Ovary (tissue), 10 donors: ENCODE measurements around the gene HAGH. TPM values are rescaled to one million over a fixed set of nuclear protein-coding genes. Genes with fewer than 3 reads are reported as not detected.
"Not testable (repeated sequence)": the region's sequence is repeated elsewhere in the genome, so short reads cannot be mapped to it uniquely, and the experiment has no call there.

ENCODE experiments used
- DNase-seq, 5 donors: peaks; one replicate each; pipeline ENCODE4 v3.0.0-alpha.2; 2019 to 2020
- H3K27ac ChIP-seq, 2 donors: fragments of 200-600 bp; one replicate each; pipeline versions ENCODE4 v1.5.1 to v1.8.0; 2019 to 2022
- H3K27me3 ChIP-seq: fragments of 200-600 bp; one replicate; pipeline ENCODE4 v1.8.0; 2022
- H3K36me3 ChIP-seq: fragments of 200-600 bp; sonication (generic); one replicate; pipeline ENCODE4 v1.5.1; 2019
- H3K4me1 ChIP-seq: one replicate; pipeline ENCODE4 v1.8.1; 2013; ENCODE audit warnings: mild to moderate bottlenecking, moderate library complexity; ENCODE audit not compliant: insufficient read depth
- H3K4me3 ChIP-seq: fragments of 200-600 bp; sonication (generic); one replicate; pipeline ENCODE4 v1.5.1; 2017
- H3K9me3 ChIP-seq, 2 donors: fragments of 200-600 bp in 1 of 2; sonication (generic) in 1 of 2; one replicate each; pipeline versions ENCODE4 v1.5.1 to v1.8.1; 2013 to 2019; ENCODE audit warnings: mild to moderate bottlenecking in 1 of 2, moderate library complexity in 1 of 2
- CTCF ChIP-seq, 3 donors: fragments of 450-650 bp in 2 of 3; fragments of 200-600 bp in 1 of 3; IDR thresholded peaks; one replicate each; pipeline versions ENCODE4 v1.5.1 to v1.8.0; 2016 to 2022; ENCODE audit warnings: antibody characterized with exemption in 3 of 3, mild to moderate bottlenecking in 1 of 3
- EP300 ChIP-seq: sonication (generic); formaldehyde crosslinking; IDR thresholded peaks from one replicate; pipeline ENCODE4 v1.6.1; 2017; ENCODE audit warnings: antibody characterized with exemption
- POLR2A ChIP-seq: fragments of 450-650 bp; IDR thresholded peaks from one replicate; pipeline ENCODE4 v1.6.1; 2017; ENCODE audit warnings: antibody characterized with exemption, mild to moderate bottlenecking, moderate library complexity
- WGBS, 3 donors: extraction: QIAGEN DNeasy Blood & Tissue Kit in 1 of 3; methylation state at CpG; one replicate each; pipeline versions ENCODE4 v1.1.5 to v1.1.7; 2013 to 2017; 5-methylcytosine and 5-hydroxymethylcytosine counted together
- intact Hi-C, 4 donors: fragments of 100-400 bp; cut with DNase I; formaldehyde crosslinking; loops; one replicate each; pipeline versions ENCODE4 v1.11.0 to v1.15.1; 2022 to 2023
- long read RNA-seq, 3 donors: library from polyadenylated mRNA in 2 of 3; unstranded in 2 of 3; transcript quantifications; one replicate each; pipeline ENCODE4 v2.0.0 and lab custom pipeline, GENCODE V29; 2021 to 2026
- polyA plus RNA-seq, 2 donors: library from polyadenylated mRNA; stranded (reverse); fragments of 200-250 nt in 1 of 2; fragments of 350-450 nt in 1 of 2; fragmentation: Illumina TruSeq in 1 of 2; extraction: RNeasy Lipid Tissue Mini Kit (QIAGEN cat#74804) in 1 of 2; gene quantifications; one replicate each; pipeline ENCODE4 v1.2.3, GENCODE V29; 2013 to 2014
- total RNA-seq, 7 donors: library from RNA; depleted of rRNA in 2 of 7; stranded (reverse); fragments of >200 nt in 2 of 7; fragmentation: NEBNext Ultra II Directional in 3 of 7; extraction: Animal tissue kit (Norgen Biotek cat#: 25700) in 3 of 7; gene quantifications; one replicate each; pipeline versions ENCODE4 v1.1.0 to v1.2.4, GENCODE V29; 2016 to 2023
- donor health status: DM: no; HTN: no; CAD: no; lungs with moderate emphysema.
- donor health status: DM: no; HTN: no; CAD: no.
- donor health status: Bipolar disorder and iron deficiency.
- donor health status: DM: yes; HTN: yes; CAD: no.
- donor health status: DM: no; HTN: no; CAD: no.
- donor health status: DM: yes; HTN: yes; CAD: no.

The HAGH gene
- total RNA-seq (10 to 100 TPM; 22.8 to 70.2 (median 37.0) TPM), polyA plus RNA-seq (10 to 100 TPM in 1 of 2 donors, 1 to 10 TPM in 1; 7.7 to 38.2 TPM)
- long read RNA-seq, donor 1, transcript HAGH-202 (9 exons, 2,984 nt): major isoform, 32 of 49 reads
- long read RNA-seq, donor 1, partial matches to known transcripts: 6 of 49 reads
- long read RNA-seq, donor 1, other reads (novel, unspliced or antisense): 9 of 49 reads
- long read RNA-seq, donor 2, transcript HAGH-201 (10 exons, 1,257 nt): minor isoform, 5 of 19 reads
- long read RNA-seq, donor 2, transcript HAGH-202 (9 exons, 2,984 nt): major isoform, 12 of 19 reads
- long read RNA-seq, donor 2, partial matches to known transcripts: 0 of 19 reads
- long read RNA-seq, donor 2, other reads (novel, unspliced or antisense): 0 of 19 reads
- long read RNA-seq, donor 3, transcript HAGH-201 (10 exons, 1,257 nt): minor isoform, 9 of 46 reads
- long read RNA-seq, donor 3, transcript HAGH-202 (9 exons, 2,984 nt): major isoform, 15 of 46 reads
- long read RNA-seq, donor 3, partial matches to known transcripts: 13 of 46 reads
- long read RNA-seq, donor 3, other reads (novel, unspliced or antisense): 8 of 46 reads

GRCh38 chr16:1826691-1827573 is at the start of gene HAGH, which contains the start of gene FAHD1:
TSS of gene HAGH (minus strand) at chr16:1826825. CDS start at chr16:1826787, 38 bp downstream.
TSS of gene FAHD1 (plus strand) at chr16:1827206. CDS start at chr16:1827239, 33 bp downstream.
- 0% methylated on average over 56 to 104 of the region's 104 CpGs for WGBS, 3 donors
- Histone ChIP-seq H3K27ac (peak within 1 kb of the TSS in 1 of 2 donors; percentile 56), H3K4me1 (peaks cover 7% of the 10 kb centered on the region), H3K4me3 (peak within 1 kb of the TSS; percentile 88), H3K36me3 (no peaks in the 10 kb centered on the region), H3K27me3 (no peaks in the 10 kb centered on the region), H3K9me3 (no peaks in the 10 kb centered on the region)
- peak in 2 of 3 donors; percentile 17 to 19 for TF ChIP-seq CTCF (IDR thresholded peaks at IDR 0.05)
- no peak for TF ChIP-seq EP300
- peak; percentile 43 for TF ChIP-seq POLR2A
- peak; percentile 90 to 96 (median 92) for DNase-seq
- intact Hi-C loops: no loop called here

- H3K27ac ChIP-seq, DNase-seq, H3K36me3 ChIP-seq, intact Hi-C loops, H3K9me3 ChIP-seq, H3K4me3 ChIP-seq, H3K4me1 ChIP-seq, H3K27me3 ChIP-seq: not testable (repeated sequence)
- 85 to 89% (median 85%) methylated on average over 13 of the region's 13 CpGs for WGBS, 3 donors
These were observed 49.4 kb upstream of the HAGH start for GRCh38 chr16:1876066-1876465.

GRCh38 chr16:1874854-1875253 is 48.2 kb upstream of the HAGH start:
- no peak for DNase-seq
- Histone ChIP-seq H3K4me3 (no peak overlapping the region), H3K27me3 (peaks cover 3% of the 10 kb centered on the region), H3K9me3 (peaks cover 0 to 3% of the 10 kb centered on the region in 2 donors), H3K36me3 (no peaks in the 10 kb centered on the region), H3K27ac (no peak overlapping the region), H3K4me1 (peaks cover 5% of the 10 kb centered on the region)
- 29 to 34% (median 33%) methylated on average over 6 of the region's 6 CpGs for WGBS, 3 donors
- TF ChIP-seq EP300: no peak
- TF ChIP-seq CTCF (IDR thresholded peaks at IDR 0.05): no peak
- TF ChIP-seq POLR2A: no peak
- intact Hi-C loops: no loop called here

- intact Hi-C loops: no loop called here
- Histone ChIP-seq H3K4me1 (peaks cover 5% of the 10 kb centered on the region), H3K27me3 (peaks cover 3% of the 10 kb centered on the region), H3K36me3 (no peaks in the 10 kb centered on the region), H3K9me3 (peaks cover 0 to 3% of the 10 kb centered on the region in 2 donors), H3K4me3 (no peak within 1 kb of the TSS), H3K27ac (no peak within 1 kb of the TSS)
- TF ChIP-seq EP300: no peak
- TF ChIP-seq POLR2A: no peak
- TF ChIP-seq CTCF (IDR thresholded peaks at IDR 0.05): no peak
- WGBS, 3 donors: 3 to 7% (median 4%) methylated on average over 34 to 68 of the region's 68 CpGs
- DNase-seq: peak in 3 of 5 donors; percentile 31 to 50 (median 41)
These were observed 45.5 kb upstream of the HAGH start, which contains the start of gene MEIOB for GRCh38 chr16:1871974-1872635. TSS of gene MEIOB (minus strand) at chr16:1872164. CDS start at chr16:1868175, 3,989 bp downstream.
